NB4 (cell line): ENCODE measurements around the gene CTIF.

Experiments used
- DNase-seq: peaks from one replicate; pipeline ENCODE4 v3.0.0; 2010; ENCODE audit warnings: low read depth
- H3K4me3 ChIP-seq: one replicate; pipeline ENCODE4 v1.5.1; 2011; ENCODE audit warnings: mild to moderate bottlenecking, low read depth, low read length, moderate library complexity
- MYC ChIP-seq: IDR thresholded peaks from 2 replicates; pipeline ENCODE4 v1.6.1; 2011; ENCODE audit warnings: low read depth, low read length
- POLR2A ChIP-seq: IDR thresholded peaks from 2 replicates; pipeline ENCODE4 v1.6.1; 2011; ENCODE audit warnings: mild to moderate bottlenecking; ENCODE audit not compliant: insufficient read length; ENCODE audit errors: extremely low read depth
- TF ChIP-seq, protein P1 (sequence below): IDR thresholded peaks from one replicate; pipeline ENCODE4 v1.5.1; 2012; ENCODE audit warnings: low read depth, low read length
- TF ChIP-seq, protein P2 (sequence below): IDR thresholded peaks from 2 replicates; pipeline ENCODE4 v1.6.1; 2011; ENCODE audit warnings: low read depth, low read length

The CTIF gene

DNA sequence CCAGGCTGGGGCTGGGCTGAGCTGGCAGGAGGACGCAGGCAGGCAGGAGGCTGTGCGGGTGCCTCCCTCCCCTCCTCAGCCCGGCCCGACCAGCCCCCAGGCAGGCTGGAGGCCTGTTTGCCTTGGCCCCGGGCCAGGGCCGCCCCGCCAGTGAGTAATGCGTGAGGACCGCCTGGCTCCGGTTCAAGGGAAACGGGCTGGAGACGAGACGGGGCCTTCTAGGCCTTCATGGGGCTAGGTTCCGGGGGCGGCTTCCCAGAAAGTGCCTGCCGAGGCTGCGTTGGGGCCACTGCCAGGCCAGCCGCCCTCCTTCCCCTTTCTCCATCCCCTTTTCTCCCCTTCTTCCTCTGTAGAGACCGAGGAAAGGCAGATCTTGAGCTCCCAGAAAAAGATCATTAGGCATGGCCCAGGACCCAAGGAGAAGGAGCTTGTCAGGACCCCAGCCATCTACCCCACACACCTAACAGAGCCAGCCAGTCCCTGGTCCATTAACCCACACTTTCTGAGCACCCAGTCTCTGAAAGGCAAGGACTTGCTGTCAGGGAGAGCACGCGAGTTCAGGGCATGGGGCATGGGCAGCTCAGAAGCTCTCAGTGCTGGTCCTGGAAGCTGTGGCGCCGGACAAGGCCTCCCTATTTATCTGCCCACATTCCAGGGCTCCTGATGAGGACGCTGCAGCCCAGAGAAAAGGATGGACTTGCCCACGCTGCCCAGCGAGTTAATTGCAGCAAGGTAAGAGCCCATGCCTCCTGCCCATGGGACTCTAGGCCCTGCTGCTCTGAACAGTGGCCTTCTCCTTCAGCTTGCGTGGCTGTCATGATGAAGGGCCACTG is 363.4 kb downstream of the CTIF start:
- H3K4me3 ChIP-seq = no peak overlapping the region
- DNase-seq = no peak
- TF ChIP-seq MYC (no peak), POLR2A (no peak)
- TF ChIP-seq, protein P1, sequence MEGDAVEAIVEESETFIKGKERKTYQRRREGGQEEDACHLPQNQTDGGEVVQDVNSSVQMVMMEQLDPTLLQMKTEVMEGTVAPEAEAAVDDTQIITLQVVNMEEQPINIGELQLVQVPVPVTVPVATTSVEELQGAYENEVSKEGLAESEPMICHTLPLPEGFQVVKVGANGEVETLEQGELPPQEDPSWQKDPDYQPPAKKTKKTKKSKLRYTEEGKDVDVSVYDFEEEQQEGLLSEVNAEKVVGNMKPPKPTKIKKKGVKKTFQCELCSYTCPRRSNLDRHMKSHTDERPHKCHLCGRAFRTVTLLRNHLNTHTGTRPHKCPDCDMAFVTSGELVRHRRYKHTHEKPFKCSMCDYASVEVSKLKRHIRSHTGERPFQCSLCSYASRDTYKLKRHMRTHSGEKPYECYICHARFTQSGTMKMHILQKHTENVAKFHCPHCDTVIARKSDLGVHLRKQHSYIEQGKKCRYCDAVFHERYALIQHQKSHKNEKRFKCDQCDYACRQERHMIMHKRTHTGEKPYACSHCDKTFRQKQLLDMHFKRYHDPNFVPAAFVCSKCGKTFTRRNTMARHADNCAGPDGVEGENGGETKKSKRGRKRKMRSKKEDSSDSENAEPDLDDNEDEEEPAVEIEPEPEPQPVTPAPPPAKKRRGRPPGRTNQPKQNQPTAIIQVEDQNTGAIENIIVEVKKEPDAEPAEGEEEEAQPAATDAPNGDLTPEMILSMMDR = no peak
- TF ChIP-seq, protein P2, sequence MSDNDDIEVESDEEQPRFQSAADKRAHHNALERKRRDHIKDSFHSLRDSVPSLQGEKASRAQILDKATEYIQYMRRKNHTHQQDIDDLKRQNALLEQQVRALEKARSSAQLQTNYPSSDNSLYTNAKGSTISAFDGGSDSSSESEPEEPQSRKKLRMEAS = no peak

DNA sequence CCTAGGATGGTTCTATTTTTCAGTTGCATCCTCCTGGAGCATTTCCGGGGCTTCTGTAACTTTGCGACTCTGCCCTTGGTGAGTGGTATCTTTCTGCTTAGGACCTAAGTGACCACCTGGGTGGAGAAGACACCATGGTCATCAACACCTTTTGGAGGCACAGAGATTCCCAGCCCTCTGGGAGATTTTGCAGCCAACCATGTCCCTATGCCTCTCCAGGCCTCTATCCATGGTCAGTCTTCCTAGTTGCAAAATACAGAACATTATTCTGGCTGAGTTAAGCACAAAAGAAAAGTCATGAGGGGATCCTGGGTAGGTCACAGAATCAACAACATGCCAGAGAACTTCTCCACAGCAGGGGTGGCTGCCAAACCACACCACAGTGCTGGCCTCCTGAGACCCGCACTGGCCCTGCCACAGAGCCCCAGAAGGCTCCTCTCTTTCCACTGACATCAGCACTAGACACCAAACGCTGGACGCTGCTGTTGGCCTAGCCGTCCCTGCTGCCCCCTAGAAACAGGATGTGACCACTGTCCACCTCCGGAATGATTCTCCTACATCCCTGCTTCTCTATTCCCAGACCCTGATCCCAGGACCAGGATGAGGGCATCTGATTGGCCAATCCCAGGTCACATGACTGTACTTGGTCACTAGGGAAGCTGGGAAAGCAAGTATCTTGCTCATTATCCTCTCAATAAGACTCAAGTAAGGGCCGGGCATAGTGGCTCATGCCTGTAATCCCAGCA is 364.2 kb downstream of the CTIF start:
- no peak overlapping the region for H3K4me3 ChIP-seq
- no peak for DNase-seq
- TF ChIP-seq MYC = no peak
- TF ChIP-seq, protein P1 = no peak
- TF ChIP-seq, protein P2 = no peak
- no peak for TF ChIP-seq POLR2A

DNA sequence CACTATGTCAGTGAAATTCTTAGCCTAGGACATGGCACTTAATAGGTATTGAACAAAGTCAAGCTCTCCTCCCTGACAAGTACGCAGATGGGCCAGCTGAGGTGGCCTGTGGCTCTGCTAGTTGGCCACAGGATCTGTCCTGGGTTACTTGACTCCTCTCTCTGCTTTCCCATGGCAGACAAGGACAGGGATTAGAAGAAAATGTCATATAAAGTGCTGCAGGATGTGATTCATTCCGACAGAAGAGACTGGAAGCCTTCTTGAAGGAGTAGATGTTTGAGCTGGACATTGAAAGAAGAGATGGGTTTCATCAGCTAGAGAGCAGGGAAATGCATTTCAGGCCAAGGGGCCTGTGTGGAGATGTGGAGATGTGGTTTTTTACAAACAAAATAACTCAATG is 365.3 kb downstream of the CTIF start:
- TF ChIP-seq MYC (no peak), POLR2A (no peak)
- TF ChIP-seq, protein P2 = no peak
- TF ChIP-seq, protein P1 = no peak
- no peak overlapping the region for H3K4me3 ChIP-seq
- DNase-seq = no peak

DNA sequence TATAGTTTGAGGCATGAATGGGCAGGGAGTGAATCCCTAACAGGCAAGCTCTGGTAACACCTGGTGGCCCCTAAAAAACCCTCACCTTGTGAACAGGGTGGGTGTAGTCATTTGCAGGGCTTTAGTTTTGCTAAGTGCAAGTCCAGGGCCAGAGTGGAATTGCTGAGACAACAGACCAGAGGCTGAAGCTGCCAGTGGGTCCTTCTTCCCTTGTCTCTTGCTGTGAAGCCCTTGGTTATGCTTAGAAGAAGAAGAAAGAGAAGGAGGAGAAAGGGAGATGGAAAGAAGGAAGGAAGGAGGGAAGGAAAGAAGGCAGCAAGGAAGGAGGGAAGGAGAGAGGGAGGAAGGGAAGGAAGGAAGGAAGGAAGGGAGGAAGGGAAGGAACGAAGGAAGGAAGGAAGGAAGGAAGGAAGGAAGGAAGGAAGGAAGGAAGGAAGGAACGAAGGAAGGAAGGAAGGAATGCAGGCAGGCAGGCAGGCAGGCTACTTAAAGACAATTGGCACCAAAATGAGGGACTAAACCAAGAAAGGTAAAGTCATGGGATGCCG is 366.1 kb downstream of the CTIF start:
- no peak overlapping the region for H3K4me3 ChIP-seq
- TF ChIP-seq, protein P2 = no peak
- TF ChIP-seq, protein P1 = no peak
- DNase-seq = no peak

DNA sequence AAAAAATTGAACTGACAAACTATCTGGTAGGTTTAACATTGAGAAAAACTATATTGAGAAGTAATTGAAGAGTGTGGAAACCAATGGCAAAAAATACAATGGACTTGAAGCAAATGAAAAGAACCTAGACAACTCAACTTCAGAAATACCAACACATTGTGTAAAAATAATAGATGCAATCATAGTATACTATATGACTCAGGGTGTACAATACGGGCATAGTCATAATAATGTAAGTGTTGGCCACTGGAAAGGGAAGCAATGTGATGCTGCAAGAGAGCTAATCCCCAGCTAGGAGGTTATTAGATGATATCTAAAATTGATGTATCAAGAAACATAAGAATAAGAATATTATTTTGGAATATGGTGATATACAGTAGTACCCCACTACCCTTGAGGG is 366.7 kb downstream of the CTIF start:
- DNase-seq = no peak
- TF ChIP-seq MYC (no peak), POLR2A (no peak)
- TF ChIP-seq, protein P2 = no peak
- TF ChIP-seq, protein P1 = no peak
- no peak overlapping the region for H3K4me3 ChIP-seq
